Tibial artery (tissue), 4 donors: ENCODE results near the gene RBM7.

Source experiments
- DNase-seq, 2 donors: peaks; one replicate each; pipeline ENCODE4 v3.0.0-alpha.2; 2019
- H3K27ac ChIP-seq, 2 donors: fragments of 200-600 bp; sonication (generic) in 1 of 2; 1 replicate in 1 of 2; 2 replicates in 1 of 2; pipeline ENCODE4 v1.5.1; 2018 to 2019; ENCODE audit warnings: mild to moderate bottlenecking in 1 of 2
- H3K27me3 ChIP-seq, 2 donors: fragments of 200-600 bp; sonication (generic) in 1 of 2; one replicate each; pipeline versions ENCODE4 v1.5.1 to v1.6.0; 2016 to 2019
- H3K36me3 ChIP-seq, 3 donors: fragments of 200-600 bp; sonication (generic) in 2 of 3; one replicate each; pipeline ENCODE4 v1.5.1; 2016 to 2019; ENCODE audit warnings: mild to moderate bottlenecking in 2 of 3
- H3K4me1 ChIP-seq, 4 donors: fragments of 200-600 bp; sonication (generic) in 2 of 4; 1 replicate in 3 of 4; 2 replicates in 1 of 4; pipeline ENCODE4 v1.5.1; 2016 to 2019
- H3K4me3 ChIP-seq, 2 donors: fragments of 200-600 bp; sonication (generic) in 1 of 2; 1 replicate in 1 of 2; 2 replicates in 1 of 2; pipeline ENCODE4 v1.5.1; 2018 to 2019; ENCODE audit warnings: mild to moderate bottlenecking in 2 of 2
- H3K9me3 ChIP-seq, 3 donors: fragments of 200-600 bp; sonication (generic) in 1 of 3; one replicate each; pipeline ENCODE4 v1.5.1; 2016 to 2019
- intact Hi-C: fragments of 100-400 bp; cut with DNase I; formaldehyde crosslinking; loops from one replicate; pipeline ENCODE4 v1.15.0; 2023; ENCODE audit warnings: low total_unique reads
- TF ChIP-seq, protein P1 (sequence below), 2 experiments: fragments of 200-600 bp in 1 of 2; fragments of 450-650 bp in 1 of 2; IDR thresholded peaks; one replicate each; pipeline ENCODE4 v1.5.1; 2017 to 2019; ENCODE audit warnings: antibody characterized with exemption in 2 of 2, mild to moderate bottlenecking in 1 of 2, moderate library complexity in 1 of 2

The RBM7 gene

DNA sequence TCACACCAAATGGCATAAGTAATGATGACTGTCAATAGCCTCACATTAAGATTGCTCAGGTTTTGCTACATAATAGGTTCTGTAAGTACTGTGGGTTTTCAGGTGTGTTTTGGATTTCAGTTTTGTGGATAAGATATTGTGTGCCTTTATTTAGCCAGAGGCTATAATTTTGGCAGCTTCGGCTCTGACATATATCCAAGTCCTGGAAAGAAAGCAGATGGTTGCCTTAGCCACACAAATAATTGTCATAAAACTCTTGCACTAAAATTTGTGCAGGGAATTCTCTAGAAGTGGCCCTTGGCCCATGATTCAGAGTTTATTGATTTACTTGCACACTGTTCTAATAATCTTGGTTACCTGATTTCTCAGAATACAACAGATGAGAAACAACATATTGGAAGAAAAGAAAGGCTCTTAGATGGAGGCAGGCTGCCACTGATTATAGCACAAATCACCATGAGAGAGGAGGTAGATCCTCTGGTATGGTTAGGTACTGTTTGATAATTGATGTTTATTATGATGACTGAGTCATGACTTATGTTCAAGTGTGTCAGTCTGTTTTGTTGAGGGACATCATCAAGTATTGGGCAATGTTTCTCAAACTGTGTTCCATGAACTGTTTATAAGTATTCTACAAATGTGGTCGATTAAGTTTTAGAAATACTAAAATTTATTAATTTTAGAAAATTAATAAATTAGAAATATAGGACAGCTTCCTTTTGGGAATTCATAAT lies 48.5 kb downstream of the RBM7 start:
- H3K36me3 ChIP-seq, result peaks cover 41 to 74% (median 51%) of the 10 kb centered on the region in 3 donors
- no peak overlapping the region for H3K4me3 ChIP-seq
- no peaks in the 10 kb centered on the region for H3K27me3 ChIP-seq
- H3K9me3 ChIP-seq, result no peaks in the 10 kb centered on the region
- H3K4me1 ChIP-seq, result peaks cover 0 to 7% (median 0%) of the 10 kb centered on the region in 4 donors
- intact Hi-C loops, result no loop called here
- TF ChIP-seq, protein P1, sequence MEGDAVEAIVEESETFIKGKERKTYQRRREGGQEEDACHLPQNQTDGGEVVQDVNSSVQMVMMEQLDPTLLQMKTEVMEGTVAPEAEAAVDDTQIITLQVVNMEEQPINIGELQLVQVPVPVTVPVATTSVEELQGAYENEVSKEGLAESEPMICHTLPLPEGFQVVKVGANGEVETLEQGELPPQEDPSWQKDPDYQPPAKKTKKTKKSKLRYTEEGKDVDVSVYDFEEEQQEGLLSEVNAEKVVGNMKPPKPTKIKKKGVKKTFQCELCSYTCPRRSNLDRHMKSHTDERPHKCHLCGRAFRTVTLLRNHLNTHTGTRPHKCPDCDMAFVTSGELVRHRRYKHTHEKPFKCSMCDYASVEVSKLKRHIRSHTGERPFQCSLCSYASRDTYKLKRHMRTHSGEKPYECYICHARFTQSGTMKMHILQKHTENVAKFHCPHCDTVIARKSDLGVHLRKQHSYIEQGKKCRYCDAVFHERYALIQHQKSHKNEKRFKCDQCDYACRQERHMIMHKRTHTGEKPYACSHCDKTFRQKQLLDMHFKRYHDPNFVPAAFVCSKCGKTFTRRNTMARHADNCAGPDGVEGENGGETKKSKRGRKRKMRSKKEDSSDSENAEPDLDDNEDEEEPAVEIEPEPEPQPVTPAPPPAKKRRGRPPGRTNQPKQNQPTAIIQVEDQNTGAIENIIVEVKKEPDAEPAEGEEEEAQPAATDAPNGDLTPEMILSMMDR (IDR thresholded peaks at IDR 0.05), result no peak
- DNase-seq, result no peak
- no peak overlapping the region for H3K27ac ChIP-seq

DNA sequence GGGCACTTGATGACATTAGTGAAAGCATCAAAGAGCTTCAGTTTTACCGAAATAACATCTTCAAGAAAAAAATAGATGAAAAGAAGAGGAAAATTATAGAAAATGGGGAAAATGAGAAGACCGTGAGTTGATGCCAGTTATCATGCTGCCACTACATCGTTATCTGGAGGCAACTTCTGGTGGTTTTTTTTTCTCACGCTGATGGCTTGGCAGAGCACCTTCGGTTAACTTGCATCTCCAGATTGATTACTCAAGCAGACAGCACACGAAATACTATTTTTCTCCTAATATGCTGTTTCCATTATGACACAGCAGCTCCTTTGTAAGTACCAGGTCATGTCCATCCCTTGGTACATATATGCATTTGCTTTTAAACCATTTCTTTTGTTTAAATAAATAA lies 49.4 kb downstream of the RBM7 start:
- Histone ChIP-seq H3K4me1 (no peaks in the 10 kb centered on the region), H3K4me3 (no peak overlapping the region), H3K27ac (no peak overlapping the region), H3K27me3 (no peaks in the 10 kb centered on the region), H3K9me3 (no peaks in the 10 kb centered on the region), H3K36me3 (peaks cover 35 to 71% (median 45%) of the 10 kb centered on the region in 3 donors)
- TF ChIP-seq, protein P1 (IDR thresholded peaks at IDR 0.05), result no peak
- DNase-seq, result no peak
- intact Hi-C loops, result no loop called here

DNA sequence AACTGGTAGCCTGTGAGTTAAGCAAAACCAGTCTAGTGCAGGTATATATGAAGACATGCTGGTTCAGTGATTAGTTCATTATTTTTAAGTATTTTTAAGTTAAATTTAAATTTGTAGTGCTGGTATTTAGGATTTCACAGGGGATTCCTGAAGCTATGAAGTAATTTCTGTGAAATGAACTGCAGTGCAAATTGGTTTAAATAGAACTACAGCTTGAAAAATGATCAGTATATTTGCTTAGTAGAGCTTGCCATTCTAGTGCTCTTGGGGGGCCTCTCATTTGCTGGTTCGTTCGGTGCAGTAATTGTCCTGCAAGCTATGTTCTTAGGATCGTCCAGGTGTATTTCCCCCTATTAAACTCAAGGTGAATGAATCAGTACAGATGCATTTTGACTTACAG lies 51.9 kb downstream of the RBM7 start:
- Histone ChIP-seq H3K9me3 (no peaks in the 10 kb centered on the region), H3K4me1 (no peaks in the 10 kb centered on the region), H3K27ac (no peak overlapping the region), H3K4me3 (no peak overlapping the region), H3K36me3 (peaks cover 25 to 59% (median 36%) of the 10 kb centered on the region in 3 donors), H3K27me3 (no peaks in the 10 kb centered on the region)
- intact Hi-C loops, result no loop called here
- TF ChIP-seq, protein P1 (IDR thresholded peaks at IDR 0.05), result no peak
- DNase-seq, result no peak
